CD4-positive, alpha-beta T cell treated with Interleukin-12 subunit alpha and Interleukin-12 subunit beta, for 1 hour (primary cell): Measurements from ENCODE around the gene SPG11.
"Not testable (repeated sequence)": the region's sequence is repeated elsewhere in the genome, so short reads cannot be mapped to it uniquely, and the experiment has no call there.

Experiments
- DNase-seq: peaks from one replicate; pipeline ENCODE4 v3.0.0-alpha.2; 2020

The SPG11 gene

GRCh38 chr15:44663410-44664308, at the start of gene SPG11:
Gene SPG11, minus strand, starts transcription at chr15:44663662. Its CDS starts 15 bp downstream, at chr15:44663647.
- DNase-seq, result peak; percentile 99

- DNase-seq, result peak; percentile 80
Measured at GRCh38 chr15:44712346-44713005, 49.0 kb upstream of the SPG11 start.

GRCh38 chr15:44711743-44712345, 48.4 kb upstream of the SPG11 start:
- peak; percentile 74 for DNase-seq

GRCh38 chr15:44711096-44711742, 47.8 kb upstream of the SPG11 start, which contains the start of the genes B2M and PATL2:
Gene B2M, plus strand, starts transcription at chr15:44711517. Its CDS starts 30 bp downstream, at chr15:44711547.
Gene PATL2, minus strand, starts transcription at chr15:44711323. Its CDS starts 34,833 bp downstream, at chr15:44676490.
- peak; percentile 98 for DNase-seq

- DNase-seq, result peak; percentile 77
Measured at GRCh38 chr15:44710236-44711095, 47.0 kb upstream of the SPG11 start.

GRCh38 chr15:44706946-44707636, 43.6 kb upstream of the SPG11 start:
- DNase-seq, result no peak

- DNase-seq, result no peak
Measured at GRCh38 chr15:44706401-44706800, 42.9 kb upstream of the SPG11 start.

- DNase-seq, result no peak
Measured at GRCh38 chr15:44705986-44706385, 42.5 kb upstream of the SPG11 start.

- DNase-seq, result not testable (repeated sequence)
Measured at GRCh38 chr15:44700676-44701075, 37.2 kb upstream of the SPG11 start.

GRCh38 chr15:44698641-44699040, 35.2 kb upstream of the SPG11 start:
- no peak for DNase-seq

- no peak for DNase-seq
Measured at GRCh38 chr15:44697014-44697413, 33.6 kb upstream of the SPG11 start.

- no peak for DNase-seq
Measured at GRCh38 chr15:44695294-44695693, 31.8 kb upstream of the SPG11 start.

- DNase-seq, result no peak
Measured at GRCh38 chr15:44694416-44694815, 31.0 kb upstream of the SPG11 start.

GRCh38 chr15:44692659-44693058, 29.2 kb upstream of the SPG11 start:
- DNase-seq, result no peak

- peak; percentile 53 for DNase-seq
Measured at GRCh38 chr15:44690245-44690644, 26.8 kb upstream of the SPG11 start.

- DNase-seq, result not testable (repeated sequence)
Measured at GRCh38 chr15:44689318-44689717, 25.9 kb upstream of the SPG11 start.

GRCh38 chr15:44682809-44683682, 19.6 kb upstream of the SPG11 start:
- peak; percentile 88 for DNase-seq

GRCh38 chr15:44682211-44682610, 18.7 kb upstream of the SPG11 start:
- DNase-seq, result no peak

- peak; percentile 52 for DNase-seq
Measured at GRCh38 chr15:44676676-44677075, 13.2 kb upstream of the SPG11 start.

GRCh38 chr15:44675911-44676310, 12.4 kb upstream of the SPG11 start:
- no peak for DNase-seq
